ENCODE results near the gene NEK2.
"Not testable (repeated sequence)": the region's sequence is repeated elsewhere in the genome, so short reads cannot be mapped to it uniquely, and the experiment has no call there.

NEK2 gene

DNA sequence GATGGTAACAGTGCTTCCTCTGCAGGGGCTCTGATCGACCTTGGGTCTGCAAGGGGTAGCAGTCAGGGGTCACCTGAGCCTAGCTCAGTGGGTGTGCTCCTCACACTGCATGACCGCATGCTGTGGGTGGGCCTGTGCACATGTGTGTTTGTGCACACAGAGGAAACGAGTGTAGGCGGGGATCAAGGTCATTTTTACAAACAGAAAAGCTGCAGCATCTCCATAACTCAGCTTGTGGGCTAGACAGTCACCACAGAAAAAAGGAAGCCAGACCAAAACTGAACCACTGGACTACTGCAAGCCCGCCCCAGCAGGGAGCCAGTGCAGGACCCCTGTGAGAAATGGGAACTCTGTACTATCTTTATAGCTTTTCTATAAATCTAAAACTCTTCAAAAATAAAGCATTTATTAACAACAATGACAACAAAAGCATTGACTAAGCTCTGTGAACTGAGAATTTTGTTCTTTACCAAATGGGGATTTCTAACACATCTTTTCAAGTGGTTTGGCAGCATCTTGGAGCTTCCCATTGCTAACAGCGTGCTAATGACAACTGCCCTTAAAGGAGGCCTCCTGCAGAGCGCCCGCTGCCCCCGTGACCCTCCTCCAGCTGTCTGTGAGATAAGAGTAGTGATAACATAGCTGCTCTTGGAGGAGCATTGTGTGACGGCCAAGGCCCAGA, 19.9 kb upstream of the NEK2 start:
- no peak for DNase-seq (ENCODE audit: low read depth)

DNA sequence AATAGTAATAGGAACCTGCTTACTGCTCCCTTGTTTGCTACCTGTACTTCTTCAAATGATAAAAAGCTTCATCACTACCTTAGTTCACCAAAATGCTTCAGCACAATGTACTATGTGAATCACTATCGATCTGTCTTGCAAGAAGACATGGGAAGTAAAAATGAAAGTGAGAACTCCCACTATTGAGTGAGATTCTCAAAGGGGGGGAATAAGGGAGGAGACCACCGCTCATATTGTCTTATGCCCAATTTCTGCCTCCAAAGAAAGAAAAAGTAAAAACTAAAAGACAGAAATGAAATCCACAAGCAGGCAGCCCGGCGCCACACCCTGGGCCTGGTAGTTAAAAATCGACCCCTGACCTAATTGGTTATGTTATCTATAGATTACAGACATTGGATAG, 18.5 kb upstream of the NEK2 start:
- DNase-seq (ENCODE audit: low read depth), result not testable (repeated sequence)

DNA sequence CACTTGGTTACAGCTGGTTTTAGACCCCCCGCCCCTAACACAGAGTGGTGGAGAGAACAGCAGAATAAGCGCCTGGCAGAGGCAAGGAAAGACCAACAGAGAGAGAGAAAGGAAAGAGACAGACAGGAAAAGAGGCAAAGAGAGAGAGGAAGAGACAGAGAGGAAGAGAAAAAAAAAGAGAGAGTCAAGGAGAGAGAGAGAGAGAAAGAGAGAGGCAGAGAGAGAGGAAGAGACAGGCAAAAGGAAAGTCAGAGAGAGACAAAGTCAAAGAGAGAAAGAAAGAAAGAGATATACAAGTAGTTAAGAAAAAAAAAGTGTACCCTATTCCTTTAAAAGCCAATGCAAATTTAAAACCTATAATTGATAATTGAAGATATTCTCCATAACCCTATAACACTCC, 13.0 kb upstream of the NEK2 start:
- no peak for DNase-seq (ENCODE audit: low read depth)

- no peak for DNase-seq (ENCODE audit: low read depth)
Measured at GRCh38 chr1:211687462-211688215, 12.2 kb upstream of the NEK2 start.

GRCh38 chr1:211685823-211686222, 10.4 kb upstream of the NEK2 start:
- DNase-seq (ENCODE audit: low read depth), result no peak

DNA sequence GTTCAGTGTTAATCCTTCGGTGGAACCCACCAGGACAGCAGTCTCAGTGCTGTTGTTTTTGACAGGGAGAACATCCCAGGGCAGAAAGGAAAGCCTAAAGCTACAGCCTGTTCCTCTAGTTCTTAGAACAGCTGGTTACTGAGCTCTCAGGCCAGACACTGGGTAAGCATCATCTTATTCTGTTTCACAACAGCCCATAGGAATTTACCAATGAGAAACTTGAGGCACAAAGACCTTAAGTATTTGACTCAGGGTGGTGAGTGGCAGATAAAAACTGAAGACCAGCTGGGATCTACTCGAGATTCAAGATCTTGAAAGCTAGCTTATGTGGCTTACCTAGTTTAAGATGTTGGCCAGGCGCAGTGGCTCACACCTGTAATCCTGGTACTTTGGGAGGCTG, 9.4 kb upstream of the NEK2 start:
- DNase-seq (ENCODE audit: low read depth), result no peak

DNA sequence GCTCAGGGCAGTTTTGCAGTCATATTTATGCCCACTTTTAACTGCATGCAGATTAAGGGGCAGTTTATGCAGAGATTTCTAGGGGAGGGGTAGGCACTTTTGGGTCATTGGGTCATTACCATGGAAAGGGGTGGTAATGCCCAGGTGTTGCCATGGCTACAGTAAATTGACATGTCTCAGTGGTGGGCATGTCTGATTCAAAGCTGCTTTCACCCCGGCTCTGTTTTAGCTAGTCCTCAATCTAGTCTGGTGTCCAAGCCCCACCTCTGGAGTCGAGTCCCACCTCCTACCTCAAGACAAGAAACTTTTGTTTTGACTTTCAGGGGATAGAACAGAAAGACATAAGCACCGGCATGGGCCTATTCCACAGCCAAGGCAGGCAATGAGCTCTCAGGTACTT, 8.9 kb upstream of the NEK2 start:
- no peak for DNase-seq (ENCODE audit: low read depth)

- no peak for DNase-seq (ENCODE audit: low read depth)
Measured at GRCh38 chr1:211683396-211684297, 8.2 kb upstream of the NEK2 start.

GRCh38 chr1:211682186-211682585, 6.8 kb upstream of the NEK2 start:
- DNase-seq (ENCODE audit: low read depth), result not testable (repeated sequence)

DNA sequence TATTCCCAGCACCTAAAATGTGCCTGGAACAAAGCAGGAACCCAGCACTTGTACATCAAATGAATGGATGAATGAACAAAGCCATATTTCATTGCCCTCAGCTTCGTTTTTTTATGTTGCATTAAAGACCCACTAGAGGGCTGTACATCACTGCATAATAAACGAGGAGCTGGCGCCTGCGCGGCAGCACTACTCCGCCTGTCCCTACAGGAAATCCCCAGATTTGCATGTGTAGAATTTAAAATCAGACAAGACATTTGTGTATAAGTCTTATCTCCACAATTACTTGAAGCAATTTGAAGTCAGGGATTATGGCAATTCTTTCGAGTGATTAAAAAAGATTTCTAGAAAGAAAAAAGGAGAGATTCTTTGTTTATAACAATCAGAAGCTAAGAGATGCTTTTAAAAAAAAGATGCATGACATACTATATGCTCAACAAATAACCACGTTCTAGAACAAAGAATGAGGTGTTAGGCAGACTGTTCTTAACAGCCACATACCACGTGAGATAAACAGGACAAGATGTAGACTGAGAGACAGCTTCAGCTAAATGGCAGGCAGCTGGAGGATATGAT, 5.4 kb upstream of the NEK2 start:
- peak; percentile 35 for DNase-seq (ENCODE audit: low read depth)

GRCh38 chr1:211677659-211678058, 2.2 kb upstream of the NEK2 start:
- DNase-seq (ENCODE audit: low read depth), result no peak

- no peak for DNase-seq (ENCODE audit: low read depth)
Measured at GRCh38 chr1:211676761-211677160, 1.3 kb upstream of the NEK2 start.

GRCh38 chr1:211676106-211676583, 724 bp upstream of the NEK2 start:
- no peak for DNase-seq (ENCODE audit: low read depth)

DNA sequence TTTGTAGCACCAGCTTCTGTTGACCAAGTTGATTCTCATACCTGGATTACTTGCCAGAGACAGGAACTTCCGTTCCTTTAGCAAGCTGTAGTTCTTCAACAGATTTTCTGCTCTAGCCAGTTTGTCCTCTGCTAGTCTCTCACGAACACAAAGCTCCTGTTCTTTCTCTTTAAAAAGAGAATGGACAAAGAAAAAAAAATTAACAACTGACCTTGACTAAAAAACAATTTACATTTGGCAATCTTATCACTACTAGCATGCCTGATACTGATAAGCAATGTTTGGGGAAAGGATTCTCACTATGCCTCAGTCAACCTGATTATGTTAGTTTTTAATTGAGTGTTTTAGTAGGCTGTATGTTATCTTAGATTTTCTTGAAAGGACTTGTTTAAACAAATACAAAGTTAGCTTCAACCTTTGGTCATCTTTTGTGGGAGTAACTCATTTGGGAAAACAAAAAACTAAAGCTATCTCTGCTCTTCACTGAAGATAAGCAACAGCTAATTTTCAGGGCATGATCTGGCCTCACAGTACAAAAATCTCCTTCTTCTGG, 8.3 kb downstream of the NEK2 start:
- no peak for DNase-seq (ENCODE audit: low read depth)

- no peak for DNase-seq (ENCODE audit: low read depth)
Measured at GRCh38 chr1:211660718-211661222, 14.7 kb downstream of the NEK2 start.

- no peak for DNase-seq (ENCODE audit: low read depth)
Measured at GRCh38 chr1:211656728-211657127, 18.7 kb downstream of the NEK2 start.

DNA sequence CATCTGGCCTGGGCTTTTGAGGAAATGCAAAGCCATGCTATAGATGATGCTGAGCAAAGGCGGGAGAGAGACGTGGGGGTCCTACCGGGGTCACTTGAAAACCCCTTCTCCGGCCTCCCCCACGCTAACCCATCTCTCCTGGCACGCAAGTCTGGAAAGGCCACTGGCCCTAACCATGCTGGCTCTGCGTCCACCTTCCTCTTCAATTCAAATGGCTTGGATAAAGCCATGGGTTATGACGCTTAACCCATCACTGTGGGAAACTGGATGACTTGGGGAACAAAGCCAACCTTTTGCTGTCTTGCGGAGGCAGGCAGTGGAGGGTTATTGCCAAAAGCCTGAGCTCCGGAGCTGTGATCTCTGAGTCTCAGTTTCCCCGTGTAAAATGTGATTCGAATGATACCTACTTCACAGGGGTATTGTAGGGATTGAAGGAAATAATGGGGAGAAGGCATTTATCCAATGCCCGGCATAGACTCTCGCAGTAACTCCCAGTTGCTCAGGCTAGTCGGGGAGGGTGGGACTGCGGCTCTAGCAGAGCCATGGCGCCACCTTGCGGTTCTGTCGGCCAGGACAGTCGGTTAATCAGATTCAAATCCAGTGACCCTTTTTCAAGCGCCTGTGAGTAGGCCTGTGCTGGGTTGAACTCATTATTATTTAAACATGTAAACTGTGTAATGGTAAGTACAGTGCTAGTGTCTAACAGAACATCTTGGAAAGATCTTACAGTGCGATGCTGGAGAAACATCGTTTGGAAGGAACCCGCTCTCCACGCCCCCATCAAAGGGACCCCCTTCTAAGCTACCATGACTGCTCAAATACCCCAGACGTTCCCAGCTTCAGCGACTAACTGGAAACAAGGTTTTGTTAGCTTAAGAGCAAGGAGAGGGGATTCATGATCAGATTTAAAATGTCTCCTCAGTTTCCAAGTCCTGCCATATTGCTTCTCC, 20.3 kb downstream of the NEK2 start:
- DNase-seq (ENCODE audit: low read depth), result peak; percentile 62

GRCh38 chr1:211653959-211654496, 21.4 kb downstream of the NEK2 start:
- no peak for DNase-seq (ENCODE audit: low read depth)

DNA sequence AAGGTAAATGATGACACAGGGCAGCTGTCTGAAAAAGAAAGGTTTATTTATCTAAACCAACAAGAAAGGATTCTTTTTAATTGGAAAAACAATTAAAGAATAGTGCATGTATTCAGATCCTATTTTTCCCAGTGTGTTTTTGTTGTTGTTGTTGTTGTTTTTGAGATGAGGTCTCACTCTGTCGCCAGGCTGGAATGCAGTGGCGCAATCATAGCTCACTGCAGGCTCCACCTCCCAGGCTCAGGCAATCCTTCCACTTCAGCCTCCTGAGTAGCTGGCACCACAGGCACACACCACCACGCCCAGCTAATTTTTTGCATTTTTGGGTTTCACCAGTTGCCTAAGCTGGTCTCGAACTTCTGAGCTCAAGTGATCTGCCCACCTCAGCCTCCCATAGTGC, 22.1 kb downstream of the NEK2 start:
- no peak for DNase-seq (ENCODE audit: low read depth)

GRCh38 chr1:211652371-211652770, 23.1 kb downstream of the NEK2 start:
- DNase-seq (ENCODE audit: low read depth), result no peak

Measured in stimulated activated CD8-positive, alpha-beta memory T cell treated with anti-CD3 and anti-CD28 coated beads, Interleukin-7, amount 100 ng/mL, for 24 hours (primary cell).